RCC 7860 (cell line): ENCODE measurements around the gene MANSC1.
"Not testable (repeated sequence)": the region's sequence is repeated elsewhere in the genome, so short reads cannot be mapped to it uniquely, and the experiment has no call there.

Experiments used
- DNase-seq: peaks from one replicate; pipeline ENCODE4 v3.0.0-alpha.2; 2015; ENCODE audit warnings: low spot score
- FAIRE-seq: peaks from 2 replicates; lab custom pipeline; 2012; peaks lifted over from hg19 to GRCh38; lab: Jason Lieb, UNC

MANSC1 gene

DNA sequence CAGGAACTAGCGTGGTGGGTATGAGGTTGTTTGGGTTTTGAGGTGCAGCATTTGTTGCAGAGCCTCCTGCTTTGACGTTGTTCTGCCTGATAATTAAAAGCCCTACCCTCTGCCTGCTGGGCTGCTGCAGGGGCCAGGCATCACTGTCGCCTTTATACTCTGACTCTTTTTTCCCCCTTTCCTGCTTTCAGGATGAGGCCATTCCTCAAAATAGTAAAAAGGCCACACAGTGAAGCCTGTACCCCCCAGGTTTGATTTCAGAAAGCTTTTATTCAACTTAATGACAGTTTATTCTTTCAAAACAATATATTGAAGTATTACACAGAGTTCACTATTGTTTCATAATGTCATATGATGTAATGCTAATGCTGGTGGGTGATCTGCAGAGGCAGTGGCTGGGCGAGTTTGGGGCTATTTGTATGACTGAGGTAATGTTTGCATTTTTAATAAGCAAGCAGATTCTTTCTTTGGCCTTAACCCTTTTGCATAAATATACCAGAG lies 15.9 kb upstream of the MANSC1 start:
- DNase-seq: no peak
- FAIRE-seq: no peak

DNA sequence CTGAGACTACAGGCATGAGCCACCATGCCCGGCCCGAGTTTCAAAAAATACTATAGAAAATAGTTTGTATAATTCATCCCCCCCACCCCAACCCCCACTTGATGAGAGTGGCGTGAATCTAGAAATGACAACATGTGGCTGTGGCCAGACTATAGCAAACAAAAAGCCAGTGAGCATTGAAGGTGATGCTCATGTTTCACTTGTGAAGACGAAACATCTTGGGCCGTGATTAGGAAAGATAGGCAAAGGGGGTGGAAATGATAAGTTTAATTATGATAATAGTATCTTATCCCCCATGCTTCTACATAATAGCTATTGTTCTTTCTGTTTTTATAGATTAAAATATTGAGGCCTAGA lies 15.4 kb upstream of the MANSC1 start:
- FAIRE-seq: no peak
- no peak for DNase-seq

DNA sequence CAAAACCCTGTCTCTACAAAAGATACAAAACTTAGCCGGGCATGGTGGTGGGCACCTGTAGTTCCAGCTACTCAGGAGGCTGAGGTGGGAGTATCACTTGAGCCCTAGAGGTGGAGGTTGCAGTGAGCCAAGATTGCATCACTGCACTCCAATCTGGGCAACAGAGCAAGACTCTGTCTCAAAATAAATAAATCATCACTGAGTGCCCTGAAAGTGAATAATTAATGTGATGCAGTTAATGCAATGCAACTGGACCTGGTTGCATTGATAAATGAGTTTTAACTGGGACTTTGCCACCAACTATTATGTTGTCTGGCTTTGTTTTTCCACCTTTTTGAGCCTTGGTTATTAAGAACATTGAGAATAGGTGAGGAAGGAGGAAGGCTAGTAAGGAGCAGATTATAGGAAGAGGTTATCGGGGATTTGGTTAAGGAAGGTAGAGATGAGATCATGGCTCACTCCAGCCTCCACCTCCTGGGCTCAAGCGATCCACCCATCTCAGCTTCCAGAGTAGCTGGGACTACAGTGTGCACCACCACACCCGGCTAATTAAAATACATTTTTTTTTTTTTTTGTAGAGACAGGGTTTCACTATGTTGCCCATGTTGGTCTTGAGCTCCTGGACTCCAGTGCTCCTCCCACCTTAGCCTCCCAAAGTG lies 14.9 kb upstream of the MANSC1 start:
- DNase-seq: no peak
- no peak for FAIRE-seq

DNA sequence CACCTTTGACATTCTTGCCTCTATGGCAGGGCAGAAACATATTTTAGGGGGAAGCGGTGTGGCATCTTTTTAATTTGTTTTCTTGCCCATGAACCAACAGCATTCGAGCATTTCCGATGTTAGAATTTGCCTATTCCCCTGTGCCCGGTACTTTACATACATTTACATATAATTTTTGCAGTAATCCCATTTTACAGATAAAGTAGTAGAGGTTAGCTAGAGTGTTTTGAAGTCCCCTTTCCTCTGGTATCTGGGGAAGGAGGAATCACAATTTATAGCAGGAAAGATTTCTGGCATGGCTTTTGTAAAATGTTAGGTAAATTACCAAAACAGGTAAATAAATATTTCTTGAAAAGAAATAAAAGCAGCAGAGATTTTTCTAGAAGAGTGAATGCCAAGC lies 8.5 kb upstream of the MANSC1 start:
- FAIRE-seq (no peak), DNase-seq (no peak)

DNA sequence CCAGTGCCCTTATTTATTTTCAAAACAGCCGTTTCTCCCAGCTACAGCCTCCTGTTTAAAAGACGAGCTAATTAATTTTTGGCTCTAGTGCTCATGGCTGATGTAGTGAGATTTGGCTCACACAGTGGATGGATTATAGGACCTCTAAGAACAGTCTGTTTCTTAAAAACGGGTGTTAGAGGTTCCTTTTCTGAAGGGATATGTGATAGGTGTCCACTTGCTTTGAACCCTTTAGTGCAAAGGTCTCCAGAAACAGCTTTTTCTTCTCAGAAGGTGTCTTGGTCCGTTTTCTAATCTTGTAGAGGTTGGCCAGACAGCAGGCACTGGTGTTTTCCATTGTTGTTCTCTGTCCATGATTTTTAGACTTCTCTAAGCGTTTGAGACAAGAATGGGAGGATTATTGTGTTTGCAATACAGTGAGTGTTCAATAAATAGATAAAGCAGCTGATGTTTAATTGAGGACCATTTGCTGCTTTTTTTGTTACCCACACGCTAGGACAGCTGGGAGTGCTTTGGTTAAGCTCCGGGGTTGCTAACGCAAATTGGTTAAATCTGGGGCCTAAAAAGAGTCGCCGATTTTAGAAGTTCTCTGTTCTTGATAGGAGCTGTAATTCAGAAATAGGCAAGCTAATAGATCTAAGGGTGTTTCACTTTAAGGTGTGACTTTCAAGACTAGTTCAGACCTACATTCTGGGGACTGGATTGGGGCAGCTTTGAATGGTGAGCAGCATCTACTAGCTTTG lies 7.8 kb upstream of the MANSC1 start:
- no peak for FAIRE-seq
- DNase-seq: no peak

DNA sequence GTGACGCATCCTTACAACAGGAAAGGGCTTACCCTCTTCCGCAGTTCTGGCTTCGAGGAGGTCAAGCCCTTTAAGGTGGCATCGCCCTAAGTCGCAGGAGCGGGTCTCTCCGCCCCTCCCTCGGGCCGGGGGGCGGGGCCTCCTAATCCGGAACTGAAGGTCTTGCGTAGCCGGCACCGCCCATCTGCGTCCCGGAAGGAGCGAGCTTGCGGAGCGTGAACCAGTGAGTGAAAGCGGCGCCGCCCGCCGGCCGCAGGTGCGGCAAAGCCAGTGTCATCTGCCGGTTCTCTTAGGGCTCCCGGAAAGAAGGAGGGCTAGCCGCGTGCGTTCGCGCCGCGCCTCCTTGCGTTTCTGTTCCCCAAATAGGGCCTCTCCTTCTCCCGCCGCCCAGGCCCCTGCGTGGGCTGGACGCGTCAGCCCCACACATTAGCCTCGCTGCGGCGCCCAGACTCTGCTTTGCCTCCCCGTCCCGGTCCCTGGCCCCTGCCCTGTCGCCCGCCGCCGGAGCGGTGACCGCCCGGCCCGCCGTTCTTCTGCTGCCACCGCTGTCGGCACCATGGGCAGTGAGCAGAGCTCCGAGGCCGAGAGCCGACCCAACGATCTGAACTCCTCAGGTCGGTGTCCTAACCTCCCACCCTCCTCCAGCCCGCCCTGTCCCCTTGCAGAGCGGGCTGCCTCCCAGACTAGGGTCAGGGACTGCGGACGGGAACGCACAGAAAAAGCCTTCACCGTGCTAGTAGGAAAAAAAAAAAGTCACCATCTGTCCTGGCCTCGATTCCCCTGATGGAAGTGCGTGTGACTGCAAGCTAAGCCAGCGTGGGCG lies 7.1 kb upstream of the MANSC1 start, which contains the start of gene BORCS5:
Gene BORCS5, plus strand, starts transcription at position 183 of the 823 bp plus-strand sequence. Its CDS starts 374 bp downstream, at position 557.
- FAIRE-seq (peak; percentile 75), DNase-seq (peak; percentile 83)

DNA sequence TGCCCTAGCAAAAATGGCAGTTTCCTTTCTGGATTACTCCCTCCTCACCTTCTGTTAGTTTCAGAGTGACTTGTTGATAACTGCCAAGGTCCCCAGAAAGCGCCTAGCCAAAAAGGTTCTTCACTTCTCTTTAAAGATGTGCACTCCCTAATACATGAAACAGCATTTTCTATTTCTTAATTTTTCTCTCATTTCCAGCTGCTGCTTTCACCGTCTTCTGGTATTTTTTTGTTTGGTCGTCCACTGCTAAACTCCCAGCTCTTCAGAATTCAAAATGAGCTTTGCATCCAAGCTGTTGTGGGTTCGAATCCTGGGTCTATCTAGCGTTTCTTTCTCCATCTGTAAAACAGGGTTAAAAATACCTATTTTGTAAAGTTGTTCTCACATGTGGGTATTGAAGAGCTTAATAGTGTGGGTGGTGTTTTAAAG lies 6.4 kb upstream of the MANSC1 start:
- FAIRE-seq: no peak

DNA sequence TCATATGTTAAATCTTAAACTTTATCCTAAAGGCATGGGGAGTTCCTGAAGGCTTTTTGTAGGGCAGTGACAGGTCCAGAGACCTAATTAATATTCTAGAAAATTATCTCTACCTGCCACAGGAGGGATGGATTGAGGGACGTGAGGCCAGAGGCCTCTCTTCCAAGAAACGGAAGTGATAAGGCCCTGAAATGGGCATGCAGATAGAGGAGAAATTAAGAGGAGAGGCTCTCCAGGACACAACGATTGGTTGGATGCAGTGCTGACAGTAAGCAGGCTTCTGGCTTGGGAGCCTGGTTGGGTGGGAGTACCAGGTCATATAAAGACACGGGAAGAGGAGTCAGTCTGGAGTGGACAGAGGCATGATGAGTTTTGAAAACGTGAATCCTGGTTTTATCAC lies 3.8 kb upstream of the MANSC1 start:
- DNase-seq: no peak
- no peak for FAIRE-seq

More for the DNA sequence above, 6.4 kb upstream of the MANSC1 start:
- no peak for DNase-seq

DNA sequence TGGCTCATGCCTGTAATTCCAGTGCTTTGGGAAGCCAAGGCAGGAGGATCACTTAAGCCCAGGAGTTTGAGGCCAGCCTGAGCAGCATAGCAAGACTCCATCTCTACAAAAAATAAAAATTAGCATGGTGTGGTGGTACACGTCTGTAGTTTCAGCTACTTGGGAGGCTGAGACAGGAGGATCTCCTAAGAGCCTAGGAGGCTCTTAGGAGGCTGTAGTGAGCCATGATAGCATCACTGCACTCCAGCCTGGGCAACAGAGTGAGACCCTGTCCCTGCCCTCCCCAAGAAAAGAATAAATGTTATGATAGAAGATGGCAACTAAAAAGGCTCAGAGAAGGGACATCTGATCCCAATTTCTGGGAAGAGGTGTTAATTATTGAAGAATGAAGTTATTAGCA lies 3.2 kb upstream of the MANSC1 start:
- no peak for DNase-seq
- no peak for FAIRE-seq

DNA sequence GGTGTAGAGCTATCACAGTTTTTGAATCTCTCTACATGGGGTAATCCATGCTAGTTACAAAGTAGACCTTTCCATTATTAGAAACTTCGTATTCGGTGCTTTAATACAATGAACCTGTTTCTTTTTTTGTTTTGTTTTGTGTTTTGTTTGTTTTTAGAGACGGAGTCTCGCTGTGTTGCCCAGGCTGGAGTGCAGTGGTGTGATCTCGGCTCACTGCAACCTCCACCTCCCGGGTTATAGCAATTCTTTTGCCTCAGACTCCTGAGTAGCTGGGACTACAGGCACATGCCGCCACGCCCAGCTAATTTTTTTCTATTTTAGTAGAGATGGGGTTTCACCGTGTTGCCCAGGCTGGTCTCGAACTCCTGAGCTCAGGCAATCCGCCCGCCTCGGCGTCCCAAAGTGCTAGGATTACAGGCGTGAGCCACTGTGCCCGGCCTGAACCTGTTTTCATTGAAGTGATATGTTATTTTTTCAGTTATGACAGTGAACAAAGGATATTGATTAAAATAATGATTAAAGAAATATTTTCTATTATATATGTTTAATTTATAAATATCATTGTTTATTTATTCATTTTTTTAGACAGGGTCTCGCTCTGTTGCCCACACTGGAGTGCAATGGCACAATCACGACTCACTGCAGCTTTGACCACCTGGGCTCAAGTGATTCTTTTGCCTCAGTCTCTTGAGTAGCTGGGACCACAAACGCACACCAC lies 1.6 kb upstream of the MANSC1 start:
- FAIRE-seq, DNase-seq: not testable (repeated sequence)

DNA sequence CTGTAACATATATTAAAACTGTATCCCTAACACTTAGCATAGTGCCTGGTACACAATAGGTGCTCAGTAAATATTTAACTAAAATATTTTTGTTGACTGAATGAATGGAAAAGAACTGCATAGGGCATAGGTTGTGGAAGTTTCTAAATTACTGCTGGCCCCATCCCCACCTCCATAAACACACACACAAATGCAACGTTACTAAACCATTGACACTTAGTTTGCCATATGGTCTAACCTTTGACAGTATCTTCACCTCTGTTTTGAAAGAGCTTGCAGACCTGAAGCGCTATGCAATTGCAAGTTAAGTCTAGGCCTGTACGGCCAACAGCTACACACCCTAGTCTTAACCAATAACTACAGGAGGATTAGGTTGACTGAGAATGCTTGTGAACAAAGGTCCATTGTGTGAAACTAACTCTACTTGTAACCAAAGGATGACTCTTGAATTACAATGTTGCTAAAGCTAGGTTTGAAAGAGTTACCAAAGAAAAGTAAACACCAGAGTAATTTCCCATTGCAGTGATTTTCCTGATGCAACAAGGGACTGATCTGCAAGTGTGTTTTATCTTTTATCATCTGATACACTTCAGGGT lies 924 bp upstream of the MANSC1 start:
- DNase-seq (no peak), FAIRE-seq (no peak)

DNA sequence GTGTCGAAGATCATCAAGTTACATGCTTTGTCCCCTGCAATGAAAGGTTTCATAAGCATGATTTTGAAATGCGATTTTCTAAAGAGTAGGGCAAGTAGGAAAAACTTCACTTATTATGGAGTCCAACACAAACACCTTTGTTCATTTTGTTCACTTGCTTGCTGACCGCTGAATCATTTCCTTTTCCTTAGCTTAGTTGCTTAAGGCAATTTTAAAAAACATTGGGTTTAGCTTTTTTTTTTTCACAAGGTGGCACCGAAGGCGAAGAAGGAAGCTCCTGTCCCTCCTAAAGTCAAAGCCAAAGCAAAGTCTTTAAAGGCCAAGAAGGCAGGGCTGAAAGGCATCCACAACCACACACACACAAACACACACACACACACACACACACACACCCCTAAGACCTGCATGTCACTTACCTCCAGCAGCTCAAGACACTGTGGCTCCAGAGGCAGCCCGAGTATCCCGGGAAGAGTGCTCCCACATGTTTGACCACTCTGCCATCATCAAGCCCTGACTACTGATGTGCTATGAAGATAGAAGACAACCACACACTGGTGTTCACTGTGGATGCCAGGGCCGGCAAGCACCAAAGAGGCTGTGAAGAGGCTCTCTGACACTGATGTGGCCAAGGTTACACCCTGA lies 11.4 kb downstream of the MANSC1 start:
- no peak for DNase-seq
- FAIRE-seq: no peak

DNA sequence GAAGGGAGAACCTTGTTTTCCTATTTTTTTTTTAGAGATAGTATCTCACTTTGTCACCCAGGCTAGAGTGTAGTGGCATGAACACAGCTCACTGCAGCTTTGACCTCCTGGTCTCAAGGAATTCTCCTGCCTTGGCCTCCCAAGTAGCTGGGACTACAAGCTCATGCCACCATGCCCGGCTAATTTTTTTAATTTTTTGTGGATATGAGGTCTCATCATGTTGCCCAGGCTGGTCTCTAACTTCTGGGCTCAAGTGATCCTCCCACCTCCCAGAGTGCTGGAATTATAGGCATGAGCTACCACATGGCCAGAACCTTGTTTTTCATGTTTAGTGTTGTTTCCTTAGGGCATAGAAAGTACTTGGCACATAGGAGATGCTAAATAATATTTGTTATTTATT lies 13.5 kb downstream of the MANSC1 start:
- DNase-seq (no peak), FAIRE-seq (no peak)

DNA sequence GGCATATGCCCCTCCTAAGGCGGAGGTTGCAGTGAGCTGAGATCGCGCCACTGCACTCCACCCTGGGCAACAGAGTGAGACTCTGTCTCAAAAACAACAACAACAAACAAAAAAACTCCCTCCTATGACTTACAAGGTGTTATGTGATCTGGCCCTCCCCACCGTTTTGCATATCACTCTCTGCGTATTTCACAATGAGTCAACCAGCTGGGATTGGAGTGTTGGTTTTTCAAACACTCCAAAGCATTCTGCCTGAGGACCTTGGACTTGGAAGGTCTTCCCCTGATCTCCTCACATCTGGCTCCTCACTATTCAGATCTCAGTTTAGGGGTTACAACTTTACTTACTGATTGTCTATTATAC lies 14.0 kb downstream of the MANSC1 start:
- FAIRE-seq: no peak

DNA sequence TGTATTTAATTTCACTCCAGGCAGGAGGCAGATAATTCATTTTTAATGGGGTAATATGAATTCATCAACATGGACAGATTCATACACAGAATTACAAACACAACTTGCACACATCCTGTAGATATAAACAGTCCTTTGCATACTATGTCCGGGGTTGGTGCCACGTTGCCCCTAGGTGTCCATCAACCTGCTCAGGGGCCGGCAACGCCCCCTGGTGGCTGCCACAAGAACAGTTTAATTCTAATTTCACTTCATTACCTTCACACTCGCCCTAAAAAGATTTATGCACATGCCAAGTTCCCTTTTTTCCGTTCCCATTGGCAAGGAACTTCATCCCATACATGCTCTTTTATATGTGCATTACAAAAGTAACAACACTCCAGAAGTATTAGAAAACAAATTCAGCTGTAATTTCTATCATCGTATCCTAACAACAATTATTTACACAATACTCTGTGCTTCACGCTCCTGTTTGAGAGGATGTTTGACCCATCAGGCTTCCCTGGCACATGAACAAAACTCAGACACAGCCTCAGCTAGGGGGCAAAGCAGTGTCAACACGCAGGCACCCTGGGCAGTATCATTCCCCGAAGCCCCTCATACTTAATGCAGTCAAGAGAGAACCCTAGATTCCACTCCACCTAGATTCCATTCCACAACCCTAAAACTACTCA lies 15.5 kb downstream of the MANSC1 start:
- DNase-seq: peak; percentile 48
- FAIRE-seq: no peak

More for the DNA sequence above, 14.0 kb downstream of the MANSC1 start:
- no peak for DNase-seq

DNA sequence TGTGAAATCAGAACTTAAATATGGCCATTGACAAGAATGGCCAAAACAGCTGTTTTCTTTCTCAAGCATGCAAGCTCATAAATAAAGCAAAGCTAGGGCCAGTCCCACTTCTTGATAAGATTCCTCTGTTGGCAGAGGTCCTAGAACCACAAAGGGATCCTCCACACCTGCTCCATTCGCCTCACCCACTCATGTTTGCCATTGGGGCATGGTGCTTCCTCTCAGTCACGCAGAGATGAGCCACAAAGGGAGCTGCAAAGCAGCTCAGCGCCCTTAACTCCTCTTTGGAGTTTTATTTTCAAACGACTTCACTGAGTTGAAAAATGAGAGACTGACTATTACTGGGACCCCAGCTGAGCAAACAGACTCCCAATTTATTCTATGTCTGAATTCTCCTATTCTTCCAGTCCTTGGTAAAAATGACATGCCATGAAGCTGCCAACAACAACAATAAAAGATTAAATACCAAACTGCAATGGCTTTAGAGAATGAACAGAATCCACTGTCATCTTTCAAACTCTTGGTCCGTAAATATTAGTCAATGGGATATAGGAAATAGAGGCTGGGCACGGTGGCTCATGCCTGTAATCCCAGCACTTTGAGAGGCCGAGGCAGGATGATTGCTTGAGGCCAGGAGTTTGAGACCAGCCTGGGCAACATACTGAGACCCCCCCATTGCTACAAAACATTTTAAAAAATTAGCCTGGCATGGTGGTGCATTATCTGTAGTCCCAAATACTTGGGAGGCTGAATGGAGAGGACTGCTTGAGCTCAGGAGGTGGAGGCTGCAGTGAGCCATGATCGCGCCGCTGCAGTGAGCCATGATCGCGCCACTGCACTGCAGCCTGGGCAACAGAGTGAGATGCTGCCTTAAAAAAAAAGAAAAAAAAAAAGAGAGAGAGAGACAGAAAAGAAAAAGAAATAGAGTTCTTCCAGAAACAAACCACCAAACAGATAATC lies 16.4 kb downstream of the MANSC1 start:
- no peak for FAIRE-seq
- no peak for DNase-seq

DNA sequence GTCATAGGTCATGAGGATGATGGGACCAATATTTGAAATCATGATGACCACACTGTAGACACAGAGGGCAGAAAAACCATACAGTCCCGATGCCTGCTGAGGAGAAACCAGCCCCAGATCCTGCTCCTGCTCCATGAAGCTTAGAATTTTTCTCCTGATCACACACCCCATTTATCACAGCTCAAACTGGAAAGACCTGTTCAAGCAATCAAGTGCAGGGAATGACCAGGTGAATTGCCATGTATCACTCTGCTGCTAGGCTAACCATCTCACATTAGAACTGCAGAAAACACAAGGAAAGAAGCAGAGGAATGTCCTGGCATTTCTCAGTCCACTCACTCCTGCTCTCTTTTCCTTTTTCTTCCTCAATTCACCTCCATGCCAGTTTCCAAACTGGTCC lies 18.1 kb downstream of the MANSC1 start:
- DNase-seq: no peak
- no peak for FAIRE-seq

DNA sequence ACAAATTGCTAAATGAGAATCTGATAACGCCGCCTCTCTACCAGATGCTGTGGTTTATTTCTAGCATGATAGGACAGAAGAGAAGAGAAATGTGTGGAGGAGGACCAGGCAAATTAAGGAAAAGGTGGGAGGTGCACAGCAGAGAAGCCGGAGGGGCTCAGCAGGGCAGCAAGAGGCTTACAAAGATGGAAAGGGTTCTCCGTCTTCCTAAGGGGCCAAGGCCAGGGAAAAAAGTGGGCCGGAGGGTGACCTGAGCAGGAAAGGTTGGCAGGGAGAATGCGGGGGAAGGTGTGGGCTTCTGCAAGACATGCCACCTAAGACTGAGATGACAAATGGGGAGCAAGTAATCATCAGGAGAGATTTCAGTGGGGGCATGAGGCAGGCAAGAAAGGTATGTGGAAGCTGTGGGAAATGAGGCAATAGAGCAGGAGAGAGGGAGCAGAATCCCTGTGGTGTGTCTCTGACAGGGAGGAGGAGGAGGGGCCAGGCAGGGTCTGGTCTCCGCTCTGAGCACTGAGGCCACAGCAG lies 18.7 kb downstream of the MANSC1 start:
- no peak for FAIRE-seq
- DNase-seq: no peak
